ENCODE measurements around the gene HGD.

DNA sequence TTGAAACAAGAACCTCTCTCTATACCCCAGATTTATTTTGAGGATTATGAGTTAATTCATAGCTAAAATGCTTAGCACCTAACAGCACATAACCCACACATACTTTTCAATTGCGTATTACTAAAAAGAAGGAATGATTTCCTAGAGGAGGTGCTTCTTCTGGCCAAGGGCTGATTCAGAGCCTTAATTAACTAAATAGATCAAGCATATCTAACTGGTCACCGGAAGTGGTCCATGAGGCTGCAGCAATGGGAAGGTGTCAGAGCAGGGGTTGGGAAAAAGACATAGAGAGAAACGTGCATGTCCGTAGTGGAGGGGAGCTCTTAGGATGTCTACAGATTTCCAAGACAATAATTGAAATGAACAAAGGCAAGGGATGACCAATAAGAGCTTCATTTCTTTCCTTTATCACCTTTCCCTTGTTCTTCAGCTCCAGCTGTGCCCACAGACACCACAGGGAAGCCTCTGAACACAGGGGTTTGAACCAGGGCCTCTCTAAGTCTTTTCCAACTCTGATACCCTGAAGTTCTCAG is 467 bp downstream of the HGD start:
- no peak for TF ChIP-seq POLR2A (IDR thresholded peaks at IDR 0.05)
- TF ChIP-seq, protein P1, sequence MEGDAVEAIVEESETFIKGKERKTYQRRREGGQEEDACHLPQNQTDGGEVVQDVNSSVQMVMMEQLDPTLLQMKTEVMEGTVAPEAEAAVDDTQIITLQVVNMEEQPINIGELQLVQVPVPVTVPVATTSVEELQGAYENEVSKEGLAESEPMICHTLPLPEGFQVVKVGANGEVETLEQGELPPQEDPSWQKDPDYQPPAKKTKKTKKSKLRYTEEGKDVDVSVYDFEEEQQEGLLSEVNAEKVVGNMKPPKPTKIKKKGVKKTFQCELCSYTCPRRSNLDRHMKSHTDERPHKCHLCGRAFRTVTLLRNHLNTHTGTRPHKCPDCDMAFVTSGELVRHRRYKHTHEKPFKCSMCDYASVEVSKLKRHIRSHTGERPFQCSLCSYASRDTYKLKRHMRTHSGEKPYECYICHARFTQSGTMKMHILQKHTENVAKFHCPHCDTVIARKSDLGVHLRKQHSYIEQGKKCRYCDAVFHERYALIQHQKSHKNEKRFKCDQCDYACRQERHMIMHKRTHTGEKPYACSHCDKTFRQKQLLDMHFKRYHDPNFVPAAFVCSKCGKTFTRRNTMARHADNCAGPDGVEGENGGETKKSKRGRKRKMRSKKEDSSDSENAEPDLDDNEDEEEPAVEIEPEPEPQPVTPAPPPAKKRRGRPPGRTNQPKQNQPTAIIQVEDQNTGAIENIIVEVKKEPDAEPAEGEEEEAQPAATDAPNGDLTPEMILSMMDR (IDR thresholded peaks at IDR 0.05), result no peak
